K562 (cell line): Measurements from ENCODE around the gene LEAP2. TPM values are rescaled to one million over a fixed set of nuclear protein-coding genes. Genes with fewer than 3 reads are reported as not detected.

ENCODE experiments used
- polyA plus RNA-seq, 8 experiments: library from polyadenylated mRNA; depleted of rRNA in 4 of 8; stranded (reverse) in 5 of 8; unstranded in 3 of 8; fragments of >200 nt; fragmentation: Nextera tagmentation in 2 of 8; fragmentation: Illumina TruSeq in 1 of 8; extraction: Ambion mirVana in 2 of 8; extraction: Trizol in 1 of 8; gene quantifications; 2 replicates each; pipeline versions ENCODE4 v1.2.1 to v1.2.3, GENCODE V29; 2011 to 2014; ENCODE audit warnings: inconsistent platforms in 1 of 8, missing spikeins in 1 of 8
- total RNA-seq, 7 experiments: library from RNA; depleted of rRNA in 6 of 7; stranded (reverse); fragments of >200 nt in 6 of 7; fragmentation: Illumina TruSeq in 2 of 7; extraction: Trizol in 2 of 7; gene quantifications; 2 replicates each; pipeline versions ENCODE4 v1.2.1 to v1.2.3, GENCODE V29; 2011 to 2021; ENCODE audit warnings: low replicate concordance in 1 of 7
- TF ChIP-seq, protein P1 (sequence below): fragments of 450-650 bp; IDR thresholded peaks from 2 replicates; pipeline ENCODE4 v1.6.1; 2017; ENCODE audit warnings: antibody characterized with exemption, mild to moderate bottlenecking
- TF ChIP-seq, protein P2 (sequence below): fragments of 450-650 bp; conservative IDR thresholded peaks from 2 replicates; pipeline ENCODE4 v1.6.1; 2016; ENCODE audit warnings: missing genetic modification characterization, low read depth, mild to moderate bottlenecking, missing compliant biosample characterization, moderate library complexity

LEAP2 gene
- total and polyA plus RNA-seq, 9 of the 15 experiments (the other 6 are each of a cell fraction or from before 2014, with no cell fraction given): 1.1 to 5.6 (median 2.5) TPM

DNA sequence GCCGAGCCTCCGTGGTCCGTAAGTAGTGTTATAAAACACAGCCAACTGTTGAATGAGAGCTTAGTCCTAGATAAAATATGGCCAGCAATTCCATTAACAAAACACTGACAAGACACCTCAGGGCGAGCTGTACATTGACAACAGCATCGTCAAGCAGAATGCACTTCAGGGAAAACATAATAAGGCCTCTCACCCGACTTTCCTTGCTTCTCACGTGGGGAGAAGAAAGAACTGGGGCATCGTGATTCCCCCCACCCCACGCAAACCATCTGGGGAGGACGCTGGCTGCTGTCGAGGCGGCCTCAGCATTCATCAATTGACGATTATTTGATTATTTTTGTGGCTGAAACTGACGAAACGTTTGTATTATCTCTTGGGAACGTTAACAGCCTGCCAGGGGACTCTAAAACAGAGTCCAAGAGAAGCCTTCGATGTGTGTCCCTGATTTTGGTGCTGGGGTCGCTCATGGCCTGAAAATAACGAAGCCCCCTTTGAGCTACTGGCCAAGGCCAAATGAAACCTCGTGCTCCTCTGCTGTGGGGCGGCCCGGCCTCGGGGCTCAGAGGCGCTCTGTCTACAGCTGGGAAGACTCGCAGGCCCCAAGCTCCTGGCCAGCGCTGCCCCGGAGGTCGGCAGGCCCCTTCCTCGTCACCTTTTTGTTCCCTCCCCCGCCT is 7.7 kb upstream of the LEAP2 start (continued):
- TF ChIP-seq, protein P1, sequence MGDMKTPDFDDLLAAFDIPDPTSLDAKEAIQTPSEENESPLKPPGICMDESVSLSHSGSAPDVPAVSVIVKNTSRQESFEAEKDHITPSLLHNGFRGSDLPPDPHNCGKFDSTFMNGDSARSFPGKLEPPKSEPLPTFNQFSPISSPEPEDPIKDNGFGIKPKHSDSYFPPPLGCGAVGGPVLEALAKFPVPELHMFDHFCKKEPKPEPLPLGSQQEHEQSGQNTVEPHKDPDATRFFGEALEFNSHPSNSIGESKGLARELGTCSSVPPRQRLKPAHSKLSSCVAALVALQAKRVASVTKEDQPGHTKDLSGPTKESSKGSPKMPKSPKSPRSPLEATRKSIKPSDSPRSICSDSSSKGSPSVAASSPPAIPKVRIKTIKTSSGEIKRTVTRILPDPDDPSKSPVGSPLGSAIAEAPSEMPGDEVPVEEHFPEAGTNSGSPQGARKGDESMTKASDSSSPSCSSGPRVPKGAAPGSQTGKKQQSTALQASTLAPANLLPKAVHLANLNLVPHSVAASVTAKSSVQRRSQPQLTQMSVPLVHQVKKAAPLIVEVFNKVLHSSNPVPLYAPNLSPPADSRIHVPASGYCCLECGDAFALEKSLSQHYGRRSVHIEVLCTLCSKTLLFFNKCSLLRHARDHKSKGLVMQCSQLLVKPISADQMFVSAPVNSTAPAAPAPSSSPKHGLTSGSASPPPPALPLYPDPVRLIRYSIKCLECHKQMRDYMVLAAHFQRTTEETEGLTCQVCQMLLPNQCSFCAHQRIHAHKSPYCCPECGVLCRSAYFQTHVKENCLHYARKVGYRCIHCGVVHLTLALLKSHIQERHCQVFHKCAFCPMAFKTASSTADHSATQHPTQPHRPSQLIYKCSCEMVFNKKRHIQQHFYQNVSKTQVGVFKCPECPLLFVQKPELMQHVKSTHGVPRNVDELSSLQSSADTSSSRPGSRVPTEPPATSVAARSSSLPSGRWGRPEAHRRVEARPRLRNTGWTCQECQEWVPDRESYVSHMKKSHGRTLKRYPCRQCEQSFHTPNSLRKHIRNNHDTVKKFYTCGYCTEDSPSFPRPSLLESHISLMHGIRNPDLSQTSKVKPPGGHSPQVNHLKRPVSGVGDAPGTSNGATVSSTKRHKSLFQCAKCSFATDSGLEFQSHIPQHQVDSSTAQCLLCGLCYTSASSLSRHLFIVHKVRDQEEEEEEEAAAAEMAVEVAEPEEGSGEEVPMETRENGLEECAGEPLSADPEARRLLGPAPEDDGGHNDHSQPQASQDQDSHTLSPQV: peak; percentile 97
- TF ChIP-seq, protein P2, sequence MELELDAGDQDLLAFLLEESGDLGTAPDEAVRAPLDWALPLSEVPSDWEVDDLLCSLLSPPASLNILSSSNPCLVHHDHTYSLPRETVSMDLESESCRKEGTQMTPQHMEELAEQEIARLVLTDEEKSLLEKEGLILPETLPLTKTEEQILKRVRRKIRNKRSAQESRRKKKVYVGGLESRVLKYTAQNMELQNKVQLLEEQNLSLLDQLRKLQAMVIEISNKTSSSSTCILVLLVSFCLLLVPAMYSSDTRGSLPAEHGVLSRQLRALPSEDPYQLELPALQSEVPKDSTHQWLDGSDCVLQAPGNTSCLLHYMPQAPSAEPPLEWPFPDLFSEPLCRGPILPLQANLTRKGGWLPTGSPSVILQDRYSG (tag): peak; percentile 85
